GM18505 (cell line): ENCODE results near the gene PEX11A.

Experiments
- ATAC-seq: cut with Tn5 transposase; IDR thresholded peaks from one replicate; pipeline ENCODE4 v1.9.1; 2021; ENCODE audit not compliant: unreplicated experiment
- POLR2A ChIP-seq: IDR thresholded peaks from 4 replicates; pipeline ENCODE4 v1.6.1; 2011; ENCODE audit warnings: borderline replicate concordance; ENCODE audit not compliant: insufficient read depth, insufficient read length; ENCODE audit errors: extremely low read depth

PEX11A gene

GRCh38 chr15:89690276-89691218, at the start of gene PEX11A, which contains the start of gene WDR93:
Gene PEX11A (minus strand): TSS chr15:89690754. CDS start chr15:89690632, 122 bp downstream.
Gene WDR93 (plus strand): TSS chr15:89690811. CDS start chr15:89701747, 10,936 bp downstream.
- TF ChIP-seq POLR2A = no peak
- peak; percentile 85 for ATAC-seq

GRCh38 chr15:89740137-89740536, 49.6 kb upstream of the PEX11A start:
- TF ChIP-seq POLR2A = no peak
- ATAC-seq = peak; percentile 77

- ATAC-seq = no peak
- no peak for TF ChIP-seq POLR2A
Measured at GRCh38 chr15:89735773-89736172, 45.2 kb upstream of the PEX11A start.

GRCh38 chr15:89732451-89733172, 42.1 kb upstream of the PEX11A start:
- no peak for ATAC-seq

GRCh38 chr15:89731275-89731674, 40.7 kb upstream of the PEX11A start:
- ATAC-seq = no peak
- no peak for TF ChIP-seq POLR2A

More at GRCh38 chr15:89732451-89733172, 42.1 kb upstream of the PEX11A start:
- TF ChIP-seq POLR2A = no peak

GRCh38 chr15:89728254-89728653, 37.7 kb upstream of the PEX11A start:
- ATAC-seq = no peak
- no peak for TF ChIP-seq POLR2A

GRCh38 chr15:89725064-89725463, 34.5 kb upstream of the PEX11A start:
- ATAC-seq = no peak

GRCh38 chr15:89724621-89725020, 34.1 kb upstream of the PEX11A start:
- TF ChIP-seq POLR2A = no peak
- ATAC-seq = no peak

More at GRCh38 chr15:89725064-89725463, 34.5 kb upstream of the PEX11A start:
- no peak for TF ChIP-seq POLR2A

- ATAC-seq = no peak
- no peak for TF ChIP-seq POLR2A
Measured at GRCh38 chr15:89723031-89723430, 32.5 kb upstream of the PEX11A start.

- no peak for ATAC-seq
- no peak for TF ChIP-seq POLR2A
Measured at GRCh38 chr15:89714775-89715174, 24.2 kb upstream of the PEX11A start.

GRCh38 chr15:89707577-89707976, 17.0 kb upstream of the PEX11A start:
- no peak for ATAC-seq
- TF ChIP-seq POLR2A = no peak

GRCh38 chr15:89704411-89704810, 13.9 kb upstream of the PEX11A start:
- ATAC-seq = no peak
- TF ChIP-seq POLR2A = no peak

GRCh38 chr15:89695198-89695597, 4.6 kb upstream of the PEX11A start:
- no peak for ATAC-seq
- TF ChIP-seq POLR2A = no peak
